ENCODE data around the gene C1QTNF5.

- TF ChIP-seq CTCF (IDR thresholded peaks at IDR 0.05; ENCODE audit: insufficient read depth, low read length), result no peak
- TF ChIP-seq REST (IDR thresholded peaks at IDR 0.05; ENCODE audit: insufficient replicate concordance, low read depth), result no peak
- TF ChIP-seq SPI1 (IDR thresholded peaks at IDR 0.05; ENCODE audit: borderline replicate concordance, low read depth), result no peak
Measured at GRCh38 chr11:119310682-119311052, 30.0 kb downstream of the C1QTNF5 start.

Measured in HL-60 (cell line).